GM18519 (cell line): ENCODE results near the gene CYP1B1.
"Not testable (repeated sequence)": the region's sequence is repeated elsewhere in the genome, so short reads cannot be mapped to it uniquely, and the experiment has no call there.

Experiments used
- ATAC-seq: cut with Tn5 transposase; IDR thresholded peaks from one replicate; pipeline ENCODE4 v1.9.1; 2021; ENCODE audit warnings: mild to moderate bottlenecking, moderate library complexity; ENCODE audit not compliant: unreplicated experiment, low FRiP score

Gene CYP1B1

DNA sequence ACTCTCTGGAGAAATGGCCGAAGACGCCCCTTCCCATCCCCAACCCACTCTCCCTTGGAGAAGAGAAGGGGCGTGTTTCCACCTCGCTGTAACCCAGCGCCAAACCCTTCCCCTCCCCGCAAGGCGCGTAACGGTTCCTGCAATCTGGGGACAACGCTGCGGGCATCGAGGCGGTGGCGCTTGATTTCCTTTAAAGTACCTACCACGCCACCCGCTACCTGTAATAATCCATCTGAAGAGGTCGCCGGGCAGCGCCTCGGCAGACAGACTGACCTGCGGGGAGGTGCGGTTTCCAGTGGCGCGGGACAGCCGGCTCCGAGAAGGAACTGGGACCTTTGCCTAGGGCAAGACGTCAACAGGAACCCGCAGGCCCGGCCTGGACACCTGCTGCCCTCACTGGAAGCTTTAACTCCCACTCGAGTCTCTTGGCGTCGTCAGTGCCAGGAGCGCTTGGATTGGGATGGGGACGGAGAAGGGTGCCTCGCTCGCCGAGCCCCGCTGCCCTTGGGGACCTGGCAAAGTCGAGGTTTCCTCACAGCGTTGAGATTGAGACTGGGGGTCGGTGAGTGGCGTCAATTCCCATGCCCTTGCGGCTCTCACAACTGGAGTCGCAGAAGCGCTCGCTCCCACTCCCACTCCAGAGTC is at the start of gene CYP1B1:
Gene CYP1B1, minus strand, starts transcription at position 645 of the 645 bp plus-strand sequence. CDS start 763 bp downstream, outside the sequence.
- no peak for ATAC-seq

DNA sequence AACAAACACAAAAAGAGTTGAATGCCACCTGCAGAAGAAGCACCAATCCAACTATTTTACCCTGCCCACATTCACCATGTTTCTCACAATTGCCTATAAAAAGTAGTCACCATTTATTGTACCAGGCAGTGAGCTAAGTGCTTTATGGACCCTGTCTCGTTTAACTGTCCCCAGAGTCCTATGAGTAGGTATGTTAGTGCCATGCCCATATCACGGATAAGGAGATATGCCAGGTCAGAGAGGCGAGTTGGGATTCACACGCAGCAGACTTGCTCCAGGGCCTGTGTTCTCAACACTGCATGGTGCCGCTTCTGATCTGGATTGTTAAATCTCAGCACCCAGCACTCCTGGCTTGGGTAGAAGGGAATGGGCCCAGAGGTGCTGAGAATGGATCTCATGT is 49.1 kb upstream of the CYP1B1 start:
- ATAC-seq: no peak

DNA sequence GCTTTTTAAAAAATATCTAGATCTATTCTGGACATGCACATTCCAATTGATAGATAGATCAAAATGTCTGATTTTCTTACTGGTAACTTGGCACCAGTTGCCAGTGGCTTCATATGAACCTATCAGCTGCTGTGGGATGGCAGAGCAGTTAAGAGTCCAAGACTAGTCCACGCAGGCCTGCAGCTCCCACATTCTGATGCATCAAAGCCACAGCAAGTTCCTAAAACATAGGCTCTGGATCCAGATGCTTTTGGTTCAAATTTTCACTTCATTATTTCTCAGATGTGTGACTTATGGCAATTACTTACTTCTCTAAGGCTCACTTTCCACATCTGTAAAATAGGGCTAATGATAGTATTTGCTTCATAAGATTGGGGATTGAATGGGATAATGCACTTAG is 48.0 kb upstream of the CYP1B1 start:
- ATAC-seq: no peak

DNA sequence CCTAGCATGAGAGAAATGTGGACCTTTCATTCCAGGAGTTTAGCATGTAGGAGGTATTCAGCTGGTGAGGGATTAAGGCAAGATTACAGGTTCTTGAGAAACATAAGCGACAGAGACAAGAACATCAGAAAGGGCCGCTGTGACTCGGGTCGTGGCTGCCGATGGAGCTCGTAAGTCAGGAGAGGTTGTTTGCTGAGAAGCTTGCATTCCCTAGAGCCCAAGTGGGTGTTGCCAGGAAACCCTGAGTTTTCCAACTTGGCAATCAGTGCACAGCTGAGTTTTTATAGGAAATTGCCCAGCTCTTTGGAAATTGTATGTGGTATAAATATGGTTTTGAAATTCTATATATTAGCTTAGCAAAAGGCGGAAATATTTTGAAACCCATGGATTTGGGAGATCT is 46.4 kb upstream of the CYP1B1 start:
- ATAC-seq: no peak

DNA sequence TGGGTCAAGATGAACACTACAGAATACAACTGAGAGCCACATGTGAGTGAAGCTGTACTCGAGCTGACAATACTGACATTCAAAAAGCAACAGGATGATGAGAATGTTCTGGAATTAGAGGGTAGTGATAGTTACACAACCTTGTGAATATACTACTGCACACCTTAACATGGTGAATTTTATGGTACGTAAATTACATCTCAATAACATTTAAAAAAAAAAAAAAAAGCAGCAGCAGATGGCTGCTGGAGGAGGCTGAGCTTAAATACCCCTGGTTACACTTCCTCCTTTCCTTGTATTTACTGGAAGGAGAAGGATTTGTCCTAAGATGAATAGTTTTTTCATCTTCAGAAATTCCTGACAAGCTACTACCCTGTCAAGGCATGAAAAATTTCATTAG is 45.5 kb upstream of the CYP1B1 start:
- ATAC-seq: no peak

DNA sequence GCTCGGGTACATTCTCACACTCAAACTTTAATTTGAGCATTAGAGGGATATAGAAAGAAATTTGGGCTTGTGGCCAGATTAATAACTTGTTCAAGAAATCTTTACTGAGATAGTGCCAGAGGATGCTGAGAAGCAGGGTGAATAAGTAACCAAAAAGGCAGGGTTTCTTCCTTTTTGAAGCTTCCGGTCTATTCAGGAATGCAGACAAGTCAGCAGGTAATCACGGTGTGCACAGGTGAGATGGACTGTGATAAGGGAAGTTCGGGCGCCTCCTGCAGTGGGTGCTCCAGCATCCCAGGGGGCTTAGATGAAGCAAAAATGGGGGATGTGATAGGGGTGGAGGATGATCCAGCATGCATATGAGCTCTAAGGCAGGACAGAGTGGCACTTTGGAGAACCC is 44.9 kb upstream of the CYP1B1 start:
- no peak for ATAC-seq

DNA sequence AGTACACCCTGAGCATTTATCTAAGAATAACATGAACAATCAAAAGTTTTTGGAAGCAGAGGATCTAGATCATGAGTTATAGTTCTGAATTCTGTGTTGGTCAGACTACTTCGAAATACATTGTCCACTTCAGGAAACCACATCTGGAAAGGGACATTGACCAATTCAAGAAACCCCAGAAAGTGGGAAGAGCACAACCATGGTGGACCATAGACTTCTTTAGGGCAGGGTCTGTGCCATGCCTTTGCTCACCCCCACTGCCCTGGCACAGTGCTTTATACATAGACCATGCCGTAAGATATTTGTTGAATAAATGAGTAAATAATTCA is 44.3 kb upstream of the CYP1B1 start:
- no peak for ATAC-seq

DNA sequence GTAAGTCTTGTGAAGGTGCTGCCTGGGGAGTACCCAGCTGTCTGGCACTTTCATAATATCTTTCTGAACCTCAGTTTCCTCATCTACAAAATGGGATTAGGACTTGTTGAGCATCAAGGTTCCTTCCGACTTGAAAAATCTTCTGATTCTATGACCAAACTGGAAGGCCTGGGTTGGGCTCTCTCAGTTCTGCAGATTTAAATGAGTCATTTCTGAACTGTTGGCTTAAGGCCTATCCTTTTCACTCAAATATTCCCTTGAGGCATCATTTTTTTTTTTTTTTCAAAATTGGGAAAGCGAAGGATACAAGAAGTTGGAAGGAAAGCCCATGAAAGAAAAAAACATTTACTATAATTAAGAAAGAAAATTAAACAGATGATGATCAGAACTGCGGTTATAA is 40.8 kb upstream of the CYP1B1 start:
- ATAC-seq: no peak

DNA sequence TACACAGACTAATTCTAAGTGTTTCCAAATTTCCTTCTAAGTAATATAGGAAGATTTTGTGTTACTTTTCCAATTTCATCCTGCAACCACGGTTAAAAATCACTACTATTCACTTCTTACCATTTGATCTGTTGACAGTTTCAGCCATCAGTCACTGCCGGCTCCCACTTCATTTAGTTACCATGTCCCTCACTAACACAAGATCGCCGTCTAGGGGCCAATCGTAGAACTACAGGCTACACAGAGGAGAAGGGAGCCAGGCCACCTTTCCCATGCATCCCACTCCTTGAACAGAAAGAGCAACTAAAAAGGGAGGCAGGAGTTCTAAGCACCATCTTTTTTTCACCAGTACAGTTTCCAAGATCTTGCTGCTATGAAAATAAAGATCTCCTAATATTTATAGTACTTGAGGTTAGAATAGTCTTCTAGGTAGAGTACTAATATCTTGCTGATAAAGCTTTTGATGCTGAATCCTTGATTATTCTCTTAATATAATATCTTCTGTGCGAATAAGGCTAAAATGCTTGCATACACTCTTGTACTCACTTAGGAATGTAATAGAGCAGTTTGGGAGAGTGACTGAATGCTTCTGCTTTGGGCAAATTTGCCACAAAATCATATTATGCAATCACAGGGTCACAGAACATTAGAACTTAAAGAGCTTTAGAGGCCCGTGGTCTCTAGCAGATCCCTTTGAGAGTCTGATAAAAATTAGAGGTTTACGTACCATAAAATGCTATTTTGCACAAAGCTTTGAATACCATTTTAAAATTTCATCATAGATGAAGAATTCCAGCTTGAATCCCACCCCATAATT is 39.5 kb upstream of the CYP1B1 start:
- ATAC-seq: no peak

DNA sequence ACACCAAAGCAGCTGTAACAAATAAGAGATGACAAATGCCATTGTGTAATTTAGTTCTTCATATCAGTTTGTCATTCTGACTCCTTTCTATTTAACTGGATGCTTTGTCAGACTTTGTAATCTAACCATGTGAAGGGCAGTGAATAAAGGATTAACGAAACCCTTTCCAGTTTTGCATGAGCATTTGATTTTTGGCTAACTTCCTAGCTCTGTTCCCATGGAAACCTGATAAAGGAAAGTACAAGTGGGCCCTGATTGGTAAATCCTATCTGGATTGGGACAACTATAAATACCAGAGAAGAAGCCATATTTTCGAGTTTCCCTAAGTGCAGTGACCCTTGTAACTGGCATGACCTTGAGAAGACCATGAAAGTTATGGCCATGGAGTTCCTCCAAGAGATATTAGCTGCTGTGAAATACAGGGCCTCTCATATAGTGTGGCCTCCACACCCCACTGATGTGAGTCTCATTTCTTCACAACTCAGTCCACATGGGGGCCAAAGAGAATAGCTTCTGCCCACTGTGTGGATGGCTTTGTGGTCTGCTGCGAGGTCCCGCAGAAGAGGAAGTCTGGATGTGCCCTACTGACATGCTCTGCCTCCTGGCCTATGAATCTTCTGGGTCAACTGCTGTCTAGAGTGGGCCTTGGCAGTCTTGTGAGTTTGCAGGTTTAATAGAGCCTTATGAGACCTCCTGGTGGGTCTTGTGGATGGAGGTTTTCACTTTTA is 38.2 kb upstream of the CYP1B1 start:
- ATAC-seq: no peak

DNA sequence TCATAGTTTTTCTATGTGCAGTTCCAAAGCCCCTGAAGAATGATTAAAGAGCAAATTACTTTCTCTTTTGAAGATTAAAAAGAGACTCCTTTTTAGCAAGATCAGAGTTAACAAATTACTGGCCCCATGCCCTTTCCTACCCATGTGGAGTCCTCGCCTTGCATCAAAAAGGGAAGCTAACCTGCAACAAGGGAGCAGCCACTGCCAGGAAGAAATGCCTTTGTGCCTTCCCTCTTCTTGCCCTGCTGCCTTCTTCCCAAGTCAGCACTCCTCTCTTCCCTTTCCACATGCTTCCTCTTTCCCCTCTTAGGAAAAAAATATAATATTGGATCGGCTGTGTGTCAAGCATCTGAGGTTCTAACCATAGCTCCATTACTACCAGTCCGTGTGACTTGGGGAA is 37.1 kb upstream of the CYP1B1 start:
- no peak for ATAC-seq

DNA sequence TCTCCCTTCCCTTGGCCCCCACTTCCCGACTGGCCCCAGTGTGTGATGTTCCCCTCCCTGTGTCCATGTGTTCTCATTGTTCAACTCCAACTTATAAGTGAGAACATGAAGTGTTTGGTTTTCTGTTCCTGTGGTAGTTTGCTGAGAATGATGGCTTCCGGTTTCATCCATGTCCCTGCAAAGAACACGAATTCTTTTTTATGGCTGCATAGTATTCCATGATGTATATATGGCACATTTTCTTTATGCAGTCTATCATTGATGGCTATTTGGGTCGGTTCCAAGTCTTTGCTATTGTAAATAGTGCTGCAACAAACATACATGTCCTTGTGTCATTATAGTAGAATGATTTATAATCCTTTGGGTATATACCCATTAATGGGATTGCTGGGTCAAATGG is 35.4 kb upstream of the CYP1B1 start:
- ATAC-seq: not testable (repeated sequence)

DNA sequence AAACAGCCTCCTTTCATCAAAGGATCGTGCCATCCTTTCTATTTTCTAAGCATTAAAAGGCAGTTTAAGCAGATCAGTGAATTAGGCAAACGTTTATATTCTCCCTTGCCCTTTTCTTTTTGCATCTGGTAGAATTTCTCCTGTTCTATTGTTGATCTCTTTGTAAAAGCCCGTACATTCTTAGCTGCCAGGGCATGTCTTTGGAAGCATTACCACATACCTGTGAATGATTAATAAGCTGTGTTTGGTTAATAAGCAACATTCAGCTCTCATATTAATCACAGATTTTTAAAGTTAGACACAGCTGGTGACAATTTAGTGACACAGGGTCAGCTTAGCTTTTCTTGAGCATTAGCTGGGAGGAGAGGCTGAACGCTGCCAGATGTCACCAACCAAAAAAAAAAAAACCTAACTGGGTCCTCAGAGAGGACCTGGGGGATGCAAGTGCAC is 33.8 kb upstream of the CYP1B1 start:
- no peak for ATAC-seq

DNA sequence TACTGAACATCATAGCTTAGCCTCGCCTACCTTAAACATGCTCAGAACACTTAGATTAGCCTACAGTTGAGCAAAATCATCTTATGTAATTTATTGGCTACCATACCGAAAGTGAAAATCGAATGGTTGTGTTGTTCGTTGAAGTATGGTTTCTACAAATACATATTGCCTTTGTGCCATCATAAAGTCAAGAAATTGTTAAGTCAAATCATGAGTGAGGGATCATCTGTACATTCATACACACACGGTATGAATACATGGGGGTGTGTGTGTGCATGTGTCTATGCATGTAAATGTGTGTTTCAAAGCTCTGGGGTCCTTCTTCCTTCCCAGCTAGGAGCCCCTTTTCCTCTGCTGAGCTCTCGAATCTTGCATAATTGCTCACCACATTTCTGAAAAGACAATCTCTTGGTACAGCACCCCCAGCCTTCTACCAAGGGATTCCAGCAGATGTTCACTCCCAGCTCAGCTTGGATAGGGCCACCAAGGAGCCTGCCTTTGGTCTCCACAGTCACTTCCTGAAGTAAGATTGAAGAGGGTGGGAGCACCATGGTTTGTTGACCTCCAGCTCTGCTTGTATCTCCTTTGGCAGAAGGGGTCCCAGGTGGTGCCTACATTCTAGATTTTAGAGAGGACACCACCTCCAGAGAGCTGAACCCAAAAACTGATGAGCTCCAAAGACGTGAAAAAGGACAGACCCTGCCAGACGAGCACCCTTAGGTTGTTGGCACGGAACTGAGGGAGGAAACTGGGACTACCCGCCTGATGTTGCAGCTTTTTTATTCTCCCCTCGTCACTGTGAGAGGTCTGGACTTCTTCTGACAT is 33.2 kb upstream of the CYP1B1 start:
- no peak for ATAC-seq

DNA sequence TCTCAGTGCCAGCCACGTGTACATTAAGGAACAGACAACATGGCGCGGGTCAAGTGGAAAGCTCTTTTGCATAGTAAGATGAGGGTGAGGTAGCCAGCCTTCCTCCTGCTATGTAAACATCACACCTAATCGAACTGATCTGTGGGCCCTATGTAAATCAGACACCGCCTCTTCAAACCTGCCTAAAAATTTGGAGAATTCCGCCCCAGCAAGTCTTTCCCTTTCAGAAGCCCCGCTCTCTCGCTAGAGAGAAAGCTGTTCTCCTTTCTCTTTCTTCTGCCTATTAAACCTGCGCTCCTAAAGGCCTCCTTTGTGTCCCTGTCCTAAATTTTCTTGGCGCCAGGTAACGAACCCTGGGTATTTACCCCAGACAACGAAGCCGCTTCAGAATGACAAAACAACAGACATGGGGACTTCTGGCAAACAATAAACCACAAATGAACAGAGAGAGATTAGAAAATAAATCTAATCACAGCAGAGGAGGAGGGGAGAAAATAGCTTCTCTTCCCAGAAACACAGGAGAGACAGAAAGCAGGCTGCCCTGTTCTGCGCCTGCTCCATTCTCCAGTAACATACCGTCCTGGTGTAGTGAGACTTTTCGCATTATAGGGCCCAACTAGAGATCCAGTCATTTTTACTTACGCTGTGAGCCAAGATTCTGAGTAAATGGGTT is 31.9 kb upstream of the CYP1B1 start:
- no peak for ATAC-seq

DNA sequence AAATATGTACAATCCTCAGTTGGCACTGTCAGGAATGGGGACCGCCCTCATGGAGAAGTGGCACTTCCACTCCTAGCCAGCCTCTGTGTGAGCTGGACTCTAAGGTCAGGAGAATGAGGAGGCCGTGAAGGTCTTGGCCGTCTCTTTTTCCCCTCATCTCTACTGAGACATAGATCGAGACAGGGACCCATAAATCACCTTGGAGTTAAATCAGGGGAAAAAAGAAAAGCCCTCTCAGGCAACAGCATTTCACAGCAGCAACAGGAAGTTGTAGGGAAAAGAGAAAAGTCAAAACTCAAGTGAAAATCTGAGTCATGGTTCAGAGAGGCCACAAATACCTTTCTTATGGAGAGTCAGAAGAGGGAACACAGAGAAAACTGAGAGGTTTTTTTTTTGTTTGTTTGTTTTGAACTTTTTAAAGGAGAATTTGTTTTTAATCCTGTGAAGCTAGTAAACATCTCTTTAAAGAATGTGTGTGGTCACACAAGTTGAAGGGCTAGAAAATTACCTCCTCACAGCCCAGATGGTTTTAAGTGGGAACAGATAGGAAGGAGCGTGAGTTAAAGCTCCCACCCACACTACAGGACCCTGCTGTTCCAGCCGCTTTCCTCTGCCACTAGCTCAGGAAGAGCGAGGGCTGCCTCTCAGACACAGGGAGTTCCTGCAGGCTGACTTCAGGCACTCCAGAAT is 30.6 kb upstream of the CYP1B1 start:
- no peak for ATAC-seq

DNA sequence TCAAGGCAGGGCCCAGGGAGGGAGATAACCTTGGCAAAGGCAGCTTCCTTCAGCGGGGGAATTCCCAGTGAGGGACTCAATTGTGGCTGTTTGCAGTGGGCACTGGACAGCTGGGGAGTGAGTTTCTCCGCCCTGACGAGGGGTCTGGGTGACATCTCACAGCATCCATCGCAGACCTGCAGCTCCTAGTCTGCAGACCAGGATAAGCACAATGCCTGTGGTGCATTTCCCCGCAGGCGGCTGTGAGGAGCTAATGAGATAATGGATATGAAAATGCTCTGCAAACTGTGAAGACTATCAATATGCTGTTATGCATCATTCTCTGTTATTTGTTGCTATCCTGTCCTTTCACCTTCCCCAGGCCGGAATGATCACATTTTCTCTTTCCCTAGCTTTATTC is 30.0 kb upstream of the CYP1B1 start:
- ATAC-seq: no peak

DNA sequence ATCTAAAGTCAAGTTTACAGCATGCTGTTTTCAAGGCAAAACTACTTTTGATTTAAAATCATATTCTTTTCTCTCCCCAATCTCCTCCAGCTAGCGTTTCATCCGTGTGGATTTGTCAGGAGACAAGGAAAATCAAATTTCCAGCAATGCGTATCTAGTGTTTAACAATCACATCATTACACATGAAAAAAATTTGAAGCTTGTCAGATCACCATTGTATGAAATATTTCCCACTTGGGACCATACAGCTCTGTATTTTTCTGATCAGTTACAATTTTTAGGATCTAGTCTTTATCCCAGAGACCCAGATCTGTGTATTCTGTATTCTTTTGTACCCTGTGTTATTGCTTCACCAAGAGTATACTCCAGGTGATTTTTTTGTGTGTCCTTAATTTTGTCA is 28.6 kb upstream of the CYP1B1 start:
- no peak for ATAC-seq

DNA sequence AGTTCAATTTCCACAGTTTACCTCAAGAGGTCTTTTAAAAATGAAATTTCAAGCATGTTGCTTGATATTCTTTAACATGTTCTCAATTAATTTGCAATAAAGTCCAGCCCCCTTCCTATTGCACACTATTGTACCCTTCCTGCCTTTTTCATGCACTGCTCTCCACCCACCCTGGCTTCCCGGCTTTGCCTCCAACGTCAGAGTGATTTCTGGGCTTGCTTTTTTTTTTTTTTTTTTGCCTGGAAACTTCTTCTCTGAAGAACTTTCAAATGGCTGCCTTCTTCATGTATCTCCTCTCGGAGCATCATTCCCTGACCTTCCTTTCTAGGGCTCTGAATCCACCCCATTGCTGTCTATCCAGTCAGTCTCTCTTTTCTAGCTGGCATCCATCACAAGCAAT is 24.4 kb upstream of the CYP1B1 start:
- no peak for ATAC-seq
